Memory B cell (primary cell): ENCODE results near the gene RPP25.
A peak's percentile ranks its signal among the peaks of the same experiment; 100 is the strongest.

ENCODE experiments used
- ATAC-seq: fragments of 150-1000 bp; cut with Tn5 transposase; 2 replicates; pipeline ENCODE4 v1.10.0; 2021; ENCODE audit warnings: low read depth, mild to moderate bottlenecking, moderate library complexity
- DNase-seq, 2 donors: peaks; one replicate each; pipeline ENCODE4 v3.0.0; 2022; ENCODE audit warnings: low spot score in 2 of 2
- H3K27ac Mint-ChIP-seq: one replicate; pipeline ENCODE4 v1.8.0; 2022; ENCODE audit warnings: mild to moderate bottlenecking, moderate library complexity, mixed read lengths
- H3K27me3 Mint-ChIP-seq: one replicate; pipeline ENCODE4 v1.8.0; 2022; ENCODE audit warnings: mixed read lengths
- H3K36me3 Mint-ChIP-seq: one replicate; pipeline ENCODE4 v1.8.0; 2022; ENCODE audit warnings: mild to moderate bottlenecking, mixed read lengths
- H3K4me1 Mint-ChIP-seq: one replicate; pipeline ENCODE4 v1.8.0; 2022; ENCODE audit warnings: mixed read lengths
- H3K4me3 Mint-ChIP-seq: one replicate; pipeline ENCODE4 v1.8.0; 2022; ENCODE audit warnings: mild to moderate bottlenecking, moderate library complexity, mixed read lengths
- H3K9me3 Mint-ChIP-seq: one replicate; pipeline ENCODE4 v1.8.0; 2022; ENCODE audit warnings: mixed read lengths

Gene RPP25

DNA sequence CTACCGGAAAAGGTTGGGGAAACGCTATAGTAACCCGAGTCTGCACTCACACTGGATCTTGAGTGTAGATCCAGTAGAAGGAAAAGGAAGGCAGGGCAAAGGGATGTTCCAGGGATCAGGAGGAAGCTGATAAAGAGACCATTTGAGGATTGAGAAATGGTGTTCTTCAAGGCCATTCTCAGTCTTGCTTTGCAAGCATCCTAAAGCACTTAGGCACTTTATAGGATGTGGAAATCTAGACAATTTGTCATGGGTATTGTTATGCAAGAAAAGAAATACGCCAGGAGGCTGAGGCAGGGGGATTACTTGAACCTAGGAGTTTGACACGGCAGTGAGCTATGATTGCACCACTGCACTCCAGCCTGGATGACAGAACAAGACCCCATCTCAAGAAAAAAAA, 25.6 kb upstream of the RPP25 start:
- peaks cover 31% of the 10 kb centered on the region for H3K27me3 Mint-ChIP-seq
- H3K36me3 Mint-ChIP-seq, result no peaks in the 10 kb centered on the region
- H3K27ac Mint-ChIP-seq, result no peak overlapping the region
- ATAC-seq (no peak), DNase-seq (no peak)
- H3K4me3 Mint-ChIP-seq, result no peak overlapping the region
- no peaks in the 10 kb centered on the region for H3K9me3 Mint-ChIP-seq
- H3K4me1 Mint-ChIP-seq, result no peaks in the 10 kb centered on the region

DNA sequence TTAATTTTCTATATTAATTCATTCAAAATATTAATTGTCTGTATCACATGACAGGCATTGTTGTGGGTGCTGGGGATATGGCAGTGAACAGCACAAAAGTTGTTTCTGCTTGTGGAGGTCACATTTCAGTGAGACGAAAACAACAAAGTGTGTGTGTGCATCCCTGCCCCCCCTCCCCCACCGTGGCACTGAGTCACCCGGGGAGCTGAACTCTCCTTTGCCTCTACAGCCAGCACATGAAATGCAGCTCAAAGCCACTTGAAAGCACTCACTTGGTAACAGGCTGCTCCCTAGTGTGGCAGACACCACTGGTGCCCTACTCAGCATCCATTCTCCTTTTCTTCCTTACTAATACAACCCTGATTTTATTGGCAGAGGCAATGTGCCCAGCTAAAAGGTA, 21.9 kb upstream of the RPP25 start:
- ATAC-seq (no peak), DNase-seq (no peak)
- H3K4me3 Mint-ChIP-seq, result no peak overlapping the region
- H3K36me3 Mint-ChIP-seq, result no peaks in the 10 kb centered on the region
- no peak overlapping the region for H3K27ac Mint-ChIP-seq
- H3K27me3 Mint-ChIP-seq, result peaks cover 14% of the 10 kb centered on the region
- H3K4me1 Mint-ChIP-seq, result no peaks in the 10 kb centered on the region
- H3K9me3 Mint-ChIP-seq, result no peaks in the 10 kb centered on the region

DNA sequence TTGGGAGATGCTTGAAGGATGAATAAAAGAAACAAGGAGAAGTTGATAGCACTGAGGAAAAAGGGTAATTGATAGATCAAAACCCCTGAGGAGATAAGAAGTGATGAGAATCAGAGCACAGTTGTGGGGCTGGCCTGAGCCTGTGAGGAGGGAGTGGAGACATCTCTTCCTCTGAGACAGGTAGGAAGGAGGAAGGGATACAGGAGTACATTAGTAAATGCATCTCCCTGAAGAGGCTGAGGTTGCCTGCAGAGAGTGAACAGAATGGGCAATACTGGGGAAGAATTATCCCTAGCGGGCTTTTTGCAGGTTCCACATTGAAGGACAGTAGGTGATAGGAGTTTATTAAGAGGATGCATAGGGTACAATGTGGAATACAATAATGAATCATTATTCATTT, 21.5 kb upstream of the RPP25 start:
- DNase-seq (no peak), ATAC-seq (no peak)
- Mint-ChIP-seq H3K4me3 (no peak overlapping the region), H3K4me1 (no peaks in the 10 kb centered on the region), H3K27ac (no peak overlapping the region), H3K27me3 (peaks cover 14% of the 10 kb centered on the region), H3K9me3 (no peaks in the 10 kb centered on the region), H3K36me3 (no peaks in the 10 kb centered on the region)

- no peaks in the 10 kb centered on the region for H3K36me3 Mint-ChIP-seq
- H3K4me1 Mint-ChIP-seq, result no peaks in the 10 kb centered on the region
- no peak overlapping the region for H3K4me3 Mint-ChIP-seq
- H3K27ac Mint-ChIP-seq, result no peak overlapping the region
- H3K27me3 Mint-ChIP-seq, result peaks cover 19% of the 10 kb centered on the region
- H3K9me3 Mint-ChIP-seq, result no peaks in the 10 kb centered on the region
- no peak for DNase-seq
- ATAC-seq, result no peak
These were observed 21.0 kb upstream of the RPP25 start for GRCh38 chr15:74977599-74977998.

GRCh38 chr15:74976159-74976558, 19.6 kb upstream of the RPP25 start:
- DNase-seq (no peak), ATAC-seq (no peak)
- H3K4me3 Mint-ChIP-seq, result no peak overlapping the region
- no peak overlapping the region for H3K27ac Mint-ChIP-seq
- no peaks in the 10 kb centered on the region for H3K36me3 Mint-ChIP-seq
- no peaks in the 10 kb centered on the region for H3K9me3 Mint-ChIP-seq
- peaks cover 19% of the 10 kb centered on the region for H3K27me3 Mint-ChIP-seq
- no peaks in the 10 kb centered on the region for H3K4me1 Mint-ChIP-seq

- Mint-ChIP-seq H3K36me3 (no peaks in the 10 kb centered on the region), H3K27me3 (peaks cover under 1% of the 10 kb centered on the region), H3K4me3 (no peak overlapping the region), H3K4me1 (no peaks in the 10 kb centered on the region), H3K27ac (no peak overlapping the region), H3K9me3 (no peaks in the 10 kb centered on the region)
- DNase-seq, result no peak
- ATAC-seq, result no peak
These were observed 11.1 kb upstream of the RPP25 start for GRCh38 chr15:74967670-74968069.

- Mint-ChIP-seq H3K36me3 (no peaks in the 10 kb centered on the region), H3K4me3 (no peak overlapping the region), H3K4me1 (no peaks in the 10 kb centered on the region), H3K27ac (no peak overlapping the region), H3K9me3 (no peaks in the 10 kb centered on the region), H3K27me3 (peaks cover 5% of the 10 kb centered on the region)
- ATAC-seq (no peak), DNase-seq (no peak)
These were observed 8.2 kb upstream of the RPP25 start for GRCh38 chr15:74964794-74965193.

DNA sequence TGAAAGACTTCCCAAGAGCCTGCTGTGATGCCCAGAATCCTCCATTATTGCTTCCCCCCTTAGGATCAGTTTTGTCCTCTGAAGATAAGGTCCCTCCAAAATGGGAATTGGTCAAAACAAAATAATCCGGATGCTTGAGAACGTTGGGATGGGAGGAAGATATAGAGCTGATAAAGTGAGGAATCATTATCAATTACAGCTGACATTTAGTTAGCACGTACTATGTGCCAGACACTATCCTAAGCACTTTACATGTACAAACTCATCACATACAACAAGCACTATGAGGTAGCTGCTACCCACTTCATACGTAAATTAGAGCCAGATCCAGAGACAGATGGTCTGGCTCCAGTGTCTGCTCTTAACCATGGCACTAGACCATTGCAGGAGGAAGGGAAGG, 6.6 kb upstream of the RPP25 start:
- ATAC-seq, result no peak
- Mint-ChIP-seq H3K36me3 (no peaks in the 10 kb centered on the region), H3K27ac (no peak overlapping the region), H3K4me3 (no peak overlapping the region), H3K9me3 (no peaks in the 10 kb centered on the region), H3K27me3 (peaks cover 15% of the 10 kb centered on the region), H3K4me1 (peaks cover 8% of the 10 kb centered on the region)
- no peak for DNase-seq

- Mint-ChIP-seq H3K4me3 (no peak overlapping the region), H3K36me3 (no peaks in the 10 kb centered on the region), H3K27ac (no peak overlapping the region), H3K4me1 (peaks cover 8% of the 10 kb centered on the region), H3K27me3 (peaks cover 15% of the 10 kb centered on the region), H3K9me3 (no peaks in the 10 kb centered on the region)
- ATAC-seq, result no peak
- no peak for DNase-seq
These were observed 6.1 kb upstream of the RPP25 start for GRCh38 chr15:74962671-74963070.

- Mint-ChIP-seq H3K27me3 (peaks cover 15% of the 10 kb centered on the region), H3K27ac (no peak overlapping the region)
- no peak for ATAC-seq
These were observed 5.6 kb upstream of the RPP25 start for GRCh38 chr15:74962219-74962618.

DNA sequence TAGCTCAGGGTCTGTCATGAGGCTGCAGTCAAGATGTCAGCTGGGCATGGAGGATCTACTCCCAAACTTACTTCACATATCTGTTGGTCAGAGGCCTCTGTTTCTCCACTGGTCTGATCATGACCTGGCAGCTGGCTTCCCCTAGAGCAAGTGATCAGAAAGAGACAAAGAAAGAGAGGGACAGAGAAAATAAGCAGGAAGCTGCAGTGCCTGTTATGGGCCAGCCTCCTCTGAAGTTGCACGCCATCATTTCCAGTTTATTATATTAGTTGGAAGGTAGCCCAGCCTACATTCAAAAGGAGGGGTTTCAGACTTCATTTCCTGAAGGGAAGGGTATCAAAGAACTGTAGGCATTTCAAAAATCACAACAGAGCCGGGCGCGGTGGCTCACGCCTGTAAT, 5.0 kb upstream of the RPP25 start:
- peaks cover 15% of the 10 kb centered on the region for H3K27me3 Mint-ChIP-seq
- no peak overlapping the region for H3K27ac Mint-ChIP-seq
- ATAC-seq, result no peak

More at GRCh38 chr15:74962219-74962618, 5.6 kb upstream of the RPP25 start:
- no peak for DNase-seq
- Mint-ChIP-seq H3K4me1 (peaks cover 8% of the 10 kb centered on the region), H3K36me3 (no peaks in the 10 kb centered on the region), H3K9me3 (no peaks in the 10 kb centered on the region), H3K4me3 (no peak overlapping the region)

DNA sequence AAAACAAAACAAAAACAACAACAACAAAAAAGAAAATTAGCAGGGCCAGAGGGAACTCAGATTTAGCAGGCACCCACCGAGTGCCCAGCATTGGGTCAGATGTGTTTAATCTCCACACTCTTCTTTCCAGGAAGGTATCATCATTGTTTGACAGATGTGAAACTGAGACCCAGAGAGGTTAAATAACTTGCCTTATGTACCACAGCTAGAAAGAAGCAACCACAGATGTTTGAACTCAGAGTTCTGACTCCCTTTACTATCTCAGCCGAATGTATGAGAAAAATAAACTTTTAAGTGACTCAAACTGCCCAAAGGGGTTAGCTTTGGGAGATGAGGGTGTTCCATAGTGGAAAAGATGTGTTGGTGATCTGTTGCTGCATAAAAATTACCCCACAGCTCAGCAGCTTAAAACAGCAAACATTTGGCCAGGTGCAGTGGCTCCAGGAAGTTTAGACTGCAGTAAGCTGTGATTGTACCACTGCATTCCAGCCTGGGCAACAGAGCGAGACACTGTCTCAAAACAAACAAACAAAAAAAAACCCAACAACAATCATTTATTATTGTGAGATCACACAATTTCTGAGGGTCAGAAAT, 4.5 kb upstream of the RPP25 start:
- Mint-ChIP-seq H3K9me3 (no peaks in the 10 kb centered on the region), H3K27ac (no peak overlapping the region), H3K4me1 (peaks cover 8% of the 10 kb centered on the region), H3K36me3 (no peaks in the 10 kb centered on the region), H3K4me3 (no peak overlapping the region), H3K27me3 (peaks cover 15% of the 10 kb centered on the region)
- DNase-seq, result no peak
- no peak for ATAC-seq

More for the DNA sequence above, 5.0 kb upstream of the RPP25 start:
- Mint-ChIP-seq H3K9me3 (no peaks in the 10 kb centered on the region), H3K4me1 (peaks cover 8% of the 10 kb centered on the region), H3K4me3 (no peak overlapping the region), H3K36me3 (no peaks in the 10 kb centered on the region)
- no peak for DNase-seq

DNA sequence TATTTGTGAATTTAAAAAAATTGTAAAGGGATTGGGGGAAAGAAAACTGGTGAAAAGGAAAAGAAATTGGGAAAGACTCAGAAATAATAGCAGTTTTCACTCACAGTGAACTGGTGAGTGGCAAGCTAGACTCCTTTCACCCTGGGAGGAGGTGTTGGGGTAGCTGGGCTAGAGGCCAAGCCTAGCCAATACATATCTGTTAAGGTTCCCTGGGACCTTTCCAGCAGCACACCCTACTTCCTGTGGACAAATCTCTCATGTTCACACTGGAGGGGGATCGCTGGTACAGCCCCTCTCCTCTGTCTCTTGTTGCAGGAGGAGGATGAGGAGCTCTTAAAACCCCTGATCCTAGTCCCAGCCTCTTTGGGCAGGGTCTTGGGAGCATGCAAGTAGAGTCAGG, 3.7 kb upstream of the RPP25 start:
- Mint-ChIP-seq H3K9me3 (no peaks in the 10 kb centered on the region), H3K27ac (no peak overlapping the region), H3K4me3 (no peak overlapping the region), H3K36me3 (no peaks in the 10 kb centered on the region), H3K4me1 (peaks cover 8% of the 10 kb centered on the region), H3K27me3 (peaks cover 15% of the 10 kb centered on the region)
- ATAC-seq, result no peak
- DNase-seq, result no peak

GRCh38 chr15:74959586-74959939, 3.0 kb upstream of the RPP25 start:
- H3K9me3 Mint-ChIP-seq, result no peaks in the 10 kb centered on the region
- peaks cover 8% of the 10 kb centered on the region for H3K4me1 Mint-ChIP-seq
- no peak overlapping the region for H3K27ac Mint-ChIP-seq
- H3K36me3 Mint-ChIP-seq, result no peaks in the 10 kb centered on the region
- ATAC-seq, result no peak
- H3K27me3 Mint-ChIP-seq, result peaks cover 15% of the 10 kb centered on the region
- H3K4me3 Mint-ChIP-seq, result no peak overlapping the region
- no peak for DNase-seq

DNA sequence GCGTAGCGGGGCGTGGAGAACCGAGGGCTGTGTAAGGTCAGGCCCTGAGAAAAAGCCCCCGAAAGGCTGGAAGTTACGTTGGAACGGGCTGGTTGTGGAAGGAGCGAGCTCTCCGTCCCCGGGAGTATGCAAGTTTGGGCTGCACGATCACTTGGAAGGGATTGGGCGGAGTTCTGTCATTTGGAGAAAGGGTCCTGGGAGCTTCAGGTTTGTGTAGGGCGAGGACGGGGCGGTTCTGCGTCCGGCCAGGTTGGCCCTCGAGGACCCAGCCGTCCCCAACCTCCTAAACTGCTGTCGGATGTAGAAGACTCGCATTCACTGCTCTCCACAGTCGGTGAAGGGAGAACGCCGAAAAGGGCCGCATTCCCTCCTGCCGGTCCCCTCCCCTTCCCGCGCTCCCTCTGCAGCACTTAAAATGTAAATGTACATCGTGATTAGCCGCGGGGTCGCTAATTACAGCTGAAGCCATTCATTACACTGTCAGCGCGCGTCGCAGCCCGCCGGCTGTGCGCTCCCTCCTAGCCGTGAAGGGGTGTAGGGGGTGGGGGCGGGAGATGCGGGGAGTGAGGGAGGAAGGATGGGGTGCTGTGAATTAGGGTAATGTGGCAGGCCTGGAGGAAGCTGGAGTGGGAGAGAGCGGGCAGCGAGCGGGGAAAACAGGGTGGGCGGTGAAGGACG, 2.5 kb upstream of the RPP25 start:
- no peaks in the 10 kb centered on the region for H3K36me3 Mint-ChIP-seq
- peaks cover 15% of the 10 kb centered on the region for H3K27me3 Mint-ChIP-seq
- no peaks in the 10 kb centered on the region for H3K9me3 Mint-ChIP-seq
- H3K4me3 Mint-ChIP-seq, result peak overlapping the region; percentile 6
- peaks cover 8% of the 10 kb centered on the region for H3K4me1 Mint-ChIP-seq
- no peak for ATAC-seq
- H3K27ac Mint-ChIP-seq, result peak overlapping the region; percentile 14
- no peak for DNase-seq
